Measurements from ENCODE around the gene WDR82.

DNA sequence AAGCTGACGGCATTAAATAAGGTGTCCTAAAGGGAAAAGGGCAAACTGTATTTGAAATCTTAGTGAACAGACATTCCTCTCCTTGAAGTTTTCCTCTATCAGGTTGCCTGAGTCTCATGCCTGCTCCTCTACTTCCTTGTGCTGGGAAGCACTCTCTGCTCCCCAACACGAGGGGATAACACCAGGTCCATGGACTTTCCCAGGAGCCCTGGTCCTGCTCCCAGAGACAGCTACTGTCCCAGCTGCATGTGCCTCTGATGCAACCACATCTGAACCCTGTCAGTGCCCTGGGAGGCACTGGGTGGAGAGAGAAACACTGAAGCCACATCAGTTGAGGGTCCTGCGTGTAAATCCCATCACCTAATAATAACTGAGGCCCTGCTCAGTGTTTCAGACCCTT, 60.4 kb downstream of the WDR82 start:
- TF ChIP-seq, protein P1, sequence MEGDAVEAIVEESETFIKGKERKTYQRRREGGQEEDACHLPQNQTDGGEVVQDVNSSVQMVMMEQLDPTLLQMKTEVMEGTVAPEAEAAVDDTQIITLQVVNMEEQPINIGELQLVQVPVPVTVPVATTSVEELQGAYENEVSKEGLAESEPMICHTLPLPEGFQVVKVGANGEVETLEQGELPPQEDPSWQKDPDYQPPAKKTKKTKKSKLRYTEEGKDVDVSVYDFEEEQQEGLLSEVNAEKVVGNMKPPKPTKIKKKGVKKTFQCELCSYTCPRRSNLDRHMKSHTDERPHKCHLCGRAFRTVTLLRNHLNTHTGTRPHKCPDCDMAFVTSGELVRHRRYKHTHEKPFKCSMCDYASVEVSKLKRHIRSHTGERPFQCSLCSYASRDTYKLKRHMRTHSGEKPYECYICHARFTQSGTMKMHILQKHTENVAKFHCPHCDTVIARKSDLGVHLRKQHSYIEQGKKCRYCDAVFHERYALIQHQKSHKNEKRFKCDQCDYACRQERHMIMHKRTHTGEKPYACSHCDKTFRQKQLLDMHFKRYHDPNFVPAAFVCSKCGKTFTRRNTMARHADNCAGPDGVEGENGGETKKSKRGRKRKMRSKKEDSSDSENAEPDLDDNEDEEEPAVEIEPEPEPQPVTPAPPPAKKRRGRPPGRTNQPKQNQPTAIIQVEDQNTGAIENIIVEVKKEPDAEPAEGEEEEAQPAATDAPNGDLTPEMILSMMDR (IDR thresholded peaks at IDR 0.05), result no peak
- no peak for TF ChIP-seq POLR2A (IDR thresholded peaks at IDR 0.05)

Measured in adrenal gland (tissue), 5 donors.